GM23248 (cell line): ENCODE measurements around the gene DDOST.

Experiments used
- EZH2 ChIP-seq: fragments of 200-600 bp; sonication (generic); IDR thresholded peaks from 2 replicates; pipeline ENCODE4 v1.6.1; 2018; ENCODE audit warnings: antibody characterized with exemption, mild to moderate bottlenecking; ENCODE audit not compliant: insufficient read depth, poor library complexity, severe bottlenecking
- EZH2phosphoT487 ChIP-seq: fragments of 200-600 bp; sonication (generic); IDR thresholded peaks from 2 replicates; pipeline ENCODE4 v1.6.1; 2018; ENCODE audit warnings: antibody characterized with exemption, moderate library complexity, mild to moderate bottlenecking, low read depth; ENCODE audit not compliant: insufficient read depth

- TF ChIP-seq EZH2 = no peak
- no peak for TF ChIP-seq EZH2phosphoT487
These were observed 16.8 kb downstream of the DDOST start for GRCh38 chr1:20644416-20644815.
